ENCODE measurements around the gene CNDP2. TPM values are rescaled to one million over a fixed set of nuclear protein-coding genes. Genes with fewer than 3 reads are reported as not detected.
A peak's percentile ranks its signal among the peaks of the same experiment; 100 is the strongest.

Gene CNDP2
- total RNA-seq, 1 donor, result 38.4 TPM

DNA sequence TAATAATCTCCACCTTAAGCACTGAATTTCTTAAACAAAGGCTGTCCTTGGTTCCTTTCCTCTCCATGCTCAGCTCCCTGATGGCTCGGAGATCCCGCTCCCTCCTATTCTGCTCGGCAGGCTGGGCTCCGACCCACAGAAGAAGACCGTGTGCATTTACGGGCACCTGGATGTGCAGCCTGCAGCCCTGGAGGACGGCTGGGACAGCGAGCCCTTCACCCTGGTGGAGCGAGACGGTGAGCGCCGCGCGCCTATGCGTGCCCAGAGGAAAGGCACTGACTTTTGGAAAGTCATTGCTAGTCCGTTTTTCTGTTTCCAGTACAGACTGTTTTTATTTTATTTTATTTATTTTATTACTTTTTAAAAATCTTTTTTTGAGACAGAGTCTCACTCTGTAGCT, 9.6 kb downstream of the CNDP2 start:
- TF ChIP-seq, protein P1, sequence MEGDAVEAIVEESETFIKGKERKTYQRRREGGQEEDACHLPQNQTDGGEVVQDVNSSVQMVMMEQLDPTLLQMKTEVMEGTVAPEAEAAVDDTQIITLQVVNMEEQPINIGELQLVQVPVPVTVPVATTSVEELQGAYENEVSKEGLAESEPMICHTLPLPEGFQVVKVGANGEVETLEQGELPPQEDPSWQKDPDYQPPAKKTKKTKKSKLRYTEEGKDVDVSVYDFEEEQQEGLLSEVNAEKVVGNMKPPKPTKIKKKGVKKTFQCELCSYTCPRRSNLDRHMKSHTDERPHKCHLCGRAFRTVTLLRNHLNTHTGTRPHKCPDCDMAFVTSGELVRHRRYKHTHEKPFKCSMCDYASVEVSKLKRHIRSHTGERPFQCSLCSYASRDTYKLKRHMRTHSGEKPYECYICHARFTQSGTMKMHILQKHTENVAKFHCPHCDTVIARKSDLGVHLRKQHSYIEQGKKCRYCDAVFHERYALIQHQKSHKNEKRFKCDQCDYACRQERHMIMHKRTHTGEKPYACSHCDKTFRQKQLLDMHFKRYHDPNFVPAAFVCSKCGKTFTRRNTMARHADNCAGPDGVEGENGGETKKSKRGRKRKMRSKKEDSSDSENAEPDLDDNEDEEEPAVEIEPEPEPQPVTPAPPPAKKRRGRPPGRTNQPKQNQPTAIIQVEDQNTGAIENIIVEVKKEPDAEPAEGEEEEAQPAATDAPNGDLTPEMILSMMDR (IDR thresholded peaks at IDR 0.05; ENCODE audit: insufficient read depth, low read depth, low read length), result no peak
- no peak for DNase-seq (ENCODE audit: low read depth)
- no peak overlapping the region for H3K4me3 ChIP-seq (ENCODE audit: low read depth, low read length)

DNA sequence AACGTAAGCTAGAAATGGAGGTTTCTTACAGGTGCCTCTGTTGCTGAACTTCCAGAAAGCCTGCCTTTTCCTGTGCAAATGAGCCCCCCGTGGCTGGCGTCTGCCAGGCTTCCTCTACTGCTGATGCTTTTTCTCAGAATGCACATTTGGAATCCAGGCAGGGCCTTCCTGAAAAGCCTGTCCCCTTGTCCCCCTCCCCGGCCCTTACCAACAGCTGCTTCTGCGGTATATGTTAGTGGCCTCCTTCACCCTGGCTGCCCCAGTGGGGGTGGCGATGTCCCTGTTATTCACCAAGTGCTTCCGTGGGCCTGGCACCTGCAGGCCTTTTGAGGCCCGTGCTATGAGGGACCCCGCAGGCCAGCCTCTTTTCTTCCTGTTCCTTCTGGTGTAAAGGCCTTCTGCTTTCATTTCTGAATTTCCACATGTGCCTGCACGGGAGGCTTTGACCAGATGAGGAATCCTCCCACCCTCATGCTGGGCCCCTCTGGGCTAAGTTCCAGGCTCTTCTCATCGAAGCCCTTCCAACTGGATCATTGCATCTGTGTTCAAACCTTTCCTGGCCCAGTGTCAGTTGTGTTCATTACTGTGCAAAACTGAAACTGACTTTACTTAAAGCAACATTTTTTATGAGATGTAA, 10.4 kb downstream of the CNDP2 start:
- DNase-seq (ENCODE audit: low read depth), result peak; percentile 67
- no peak overlapping the region for H3K4me3 ChIP-seq (ENCODE audit: low read depth, low read length)

GRCh38 chr18:74507097-74507881, 11.1 kb downstream of the CNDP2 start:
- TF ChIP-seq, protein P1 (IDR thresholded peaks at IDR 0.05; ENCODE audit: insufficient read depth, low read depth, low read length), result no peak
- no peak overlapping the region for H3K4me3 ChIP-seq (ENCODE audit: low read depth, low read length)
- no peak for DNase-seq (ENCODE audit: low read depth)

More for the DNA sequence above, 10.4 kb downstream of the CNDP2 start:
- TF ChIP-seq, protein P1 (IDR thresholded peaks at IDR 0.05; ENCODE audit: insufficient read depth, low read depth, low read length), result no peak

- TF ChIP-seq, protein P1 (IDR thresholded peaks at IDR 0.05; ENCODE audit: insufficient read depth, low read depth, low read length), result no peak
- no peak for DNase-seq (ENCODE audit: low read depth)
Observed at GRCh38 chr18:74507927-74508326, 11.8 kb downstream of the CNDP2 start.

DNA sequence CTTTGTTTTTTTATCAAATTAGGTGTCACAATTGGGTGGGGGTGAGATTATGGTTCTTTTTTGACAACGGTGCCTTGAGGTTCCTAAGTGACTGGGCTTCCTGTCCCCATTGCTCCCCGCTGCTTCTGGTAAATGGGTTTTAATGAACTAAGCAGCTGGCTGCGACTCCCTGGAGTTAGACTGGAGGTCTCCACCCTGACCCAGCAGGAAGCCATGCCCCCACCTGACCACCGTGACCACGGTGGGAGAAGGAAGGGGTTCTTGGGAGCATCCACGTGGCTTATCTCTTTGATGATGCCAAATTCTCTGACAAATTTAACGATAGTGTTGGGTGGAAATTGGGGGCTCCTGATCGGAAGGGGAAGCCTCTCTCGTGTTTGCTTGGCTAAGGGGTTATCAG, 12.2 kb downstream of the CNDP2 start:
- TF ChIP-seq, protein P1 (IDR thresholded peaks at IDR 0.05; ENCODE audit: insufficient read depth, low read depth, low read length), result no peak
- DNase-seq (ENCODE audit: low read depth), result no peak
- no peak overlapping the region for H3K4me3 ChIP-seq (ENCODE audit: low read depth, low read length)

More at GRCh38 chr18:74507927-74508326, 11.8 kb downstream of the CNDP2 start:
- H3K4me3 ChIP-seq (ENCODE audit: low read depth, low read length), result no peak overlapping the region

DNA sequence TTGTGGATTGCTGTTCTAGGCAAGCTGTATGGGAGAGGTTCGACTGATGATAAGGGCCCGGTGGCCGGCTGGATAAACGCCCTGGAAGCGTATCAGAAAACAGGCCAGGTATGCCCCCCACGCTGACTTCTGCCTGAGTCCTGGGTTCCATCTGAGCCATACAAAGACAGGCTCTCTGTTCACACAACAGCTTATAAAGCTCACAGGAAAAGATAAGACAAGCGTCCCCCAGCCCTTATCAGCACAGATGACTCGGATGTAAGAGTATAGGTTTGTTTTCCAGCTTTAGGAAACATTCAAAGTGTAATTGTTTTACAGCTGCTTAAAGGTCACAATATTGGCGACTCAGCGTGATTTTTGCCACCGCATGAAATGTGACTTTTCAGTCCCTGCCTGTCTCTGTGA, 12.7 kb downstream of the CNDP2 start:
- TF ChIP-seq, protein P1 (IDR thresholded peaks at IDR 0.05; ENCODE audit: insufficient read depth, low read depth, low read length), result no peak
- H3K4me3 ChIP-seq (ENCODE audit: low read depth, low read length), result no peak overlapping the region
- DNase-seq (ENCODE audit: low read depth), result no peak
